ENCODE measurements around the gene THSD4. TPM values are rescaled to one million over a fixed set of nuclear protein-coding genes. Genes with fewer than 3 reads are reported as not detected.

Gene THSD4
- total RNA-seq, 1 experiment from 2014 or later: 65.4 TPM

GRCh38 chr15:71364117-71364584, 248.9 kb downstream of the THSD4 start:
- DNase-seq (ENCODE audit: low read depth, low spot score): no peak
- in situ Hi-C loops (cut with HindIII; ENCODE audit: low pct_unique_long_range_greater_than_20kb, low sequenced_read_pairs) (no loop called here), intact Hi-C loops (cut with micrococcal nuclease; ENCODE audit: unreplicated experiment) (no loop called here)
- Histone ChIP-seq H3K4me3 (ENCODE audit: low read depth in 2 of 2, low read length in 2 of 2) (no peak overlapping the region), H3K27me3 (ENCODE audit: control insufficient read depth, insufficient read depth, low read length) (no peaks in the 10 kb centered on the region), H3K4me1 (ENCODE audit: control insufficient read depth, insufficient read depth, low read length) (no peaks in the 10 kb centered on the region), H3K27ac (ENCODE audit: low read length) (no peak overlapping the region), H3K9me3 (ENCODE audit: control insufficient read depth, insufficient read depth, low read depth, low read length) (no peaks in the 10 kb centered on the region), H3K36me3 (ENCODE audit: control insufficient read depth, insufficient read depth, low read length) (no peaks in the 10 kb centered on the region)
- no peak for TF ChIP-seq SIN3A (IDR thresholded peaks at IDR 0.05; ENCODE audit: borderline replicate concordance, insufficient read depth, low read depth, low read length)
- TF ChIP-seq, protein P1, sequence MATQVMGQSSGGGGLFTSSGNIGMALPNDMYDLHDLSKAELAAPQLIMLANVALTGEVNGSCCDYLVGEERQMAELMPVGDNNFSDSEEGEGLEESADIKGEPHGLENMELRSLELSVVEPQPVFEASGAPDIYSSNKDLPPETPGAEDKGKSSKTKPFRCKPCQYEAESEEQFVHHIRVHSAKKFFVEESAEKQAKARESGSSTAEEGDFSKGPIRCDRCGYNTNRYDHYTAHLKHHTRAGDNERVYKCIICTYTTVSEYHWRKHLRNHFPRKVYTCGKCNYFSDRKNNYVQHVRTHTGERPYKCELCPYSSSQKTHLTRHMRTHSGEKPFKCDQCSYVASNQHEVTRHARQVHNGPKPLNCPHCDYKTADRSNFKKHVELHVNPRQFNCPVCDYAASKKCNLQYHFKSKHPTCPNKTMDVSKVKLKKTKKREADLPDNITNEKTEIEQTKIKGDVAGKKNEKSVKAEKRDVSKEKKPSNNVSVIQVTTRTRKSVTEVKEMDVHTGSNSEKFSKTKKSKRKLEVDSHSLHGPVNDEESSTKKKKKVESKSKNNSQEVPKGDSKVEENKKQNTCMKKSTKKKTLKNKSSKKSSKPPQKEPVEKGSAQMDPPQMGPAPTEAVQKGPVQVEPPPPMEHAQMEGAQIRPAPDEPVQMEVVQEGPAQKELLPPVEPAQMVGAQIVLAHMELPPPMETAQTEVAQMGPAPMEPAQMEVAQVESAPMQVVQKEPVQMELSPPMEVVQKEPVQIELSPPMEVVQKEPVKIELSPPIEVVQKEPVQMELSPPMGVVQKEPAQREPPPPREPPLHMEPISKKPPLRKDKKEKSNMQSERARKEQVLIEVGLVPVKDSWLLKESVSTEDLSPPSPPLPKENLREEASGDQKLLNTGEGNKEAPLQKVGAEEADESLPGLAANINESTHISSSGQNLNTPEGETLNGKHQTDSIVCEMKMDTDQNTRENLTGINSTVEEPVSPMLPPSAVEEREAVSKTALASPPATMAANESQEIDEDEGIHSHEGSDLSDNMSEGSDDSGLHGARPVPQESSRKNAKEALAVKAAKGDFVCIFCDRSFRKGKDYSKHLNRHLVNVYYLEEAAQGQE (IDR thresholded peaks at IDR 0.05; ENCODE audit: insufficient read depth in 1 of 2, low read depth in 2 of 2, low read length in 1 of 2): no peak
- TF ChIP-seq CTCF (IDR thresholded peaks at IDR 0.05): no peak
- TF ChIP-seq POLR2AphosphoS5 (IDR thresholded peaks at IDR 0.05; ENCODE audit: low read depth, low read length): no peak
- no peak for TF ChIP-seq TCF7L2 (IDR thresholded peaks at IDR 0.05; ENCODE audit: low read depth, low read length)
- POLR2A ChIA-PET: interaction anchor here (0.7 kb wide), 1 partner anchor 160 kb away, joined by 3 read pairs; no protein-coding TSS in a partner anchor
- ATAC-seq: no peak
- CTCF ChIA-PET: no interaction called here
- BruUV-seq (replicated peaks): no TSS peak

DNA sequence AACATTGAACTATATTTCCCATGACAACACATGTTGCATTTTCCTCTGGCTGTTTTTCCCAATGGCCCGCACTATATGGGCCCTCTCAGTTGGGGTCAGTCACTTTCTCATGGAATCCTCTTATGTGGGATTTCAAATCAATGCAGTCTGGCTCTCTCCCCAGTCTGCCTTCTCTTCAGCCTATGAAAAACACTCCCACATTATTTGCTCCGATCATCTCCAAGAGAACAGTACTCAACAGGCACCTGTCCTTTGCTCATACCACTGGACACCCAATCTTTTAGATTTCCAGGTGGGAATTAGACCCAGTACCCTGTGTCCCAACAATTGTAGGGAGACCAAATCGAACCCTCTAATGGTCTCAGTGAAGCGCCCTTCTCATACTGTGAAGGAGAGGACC, 251.3 kb downstream of the THSD4 start:
- ATAC-seq: no peak
- intact Hi-C loops (cut with micrococcal nuclease; ENCODE audit: unreplicated experiment) (no loop called here), in situ Hi-C loops (cut with HindIII; ENCODE audit: low pct_unique_long_range_greater_than_20kb, low sequenced_read_pairs) (no loop called here)
- ChIA-PET CTCF (no interaction called here), POLR2A (interaction anchor here (0.7 kb wide), 1 partner anchor 1501 kb away, joined by 4 read pairs; no protein-coding TSS in a partner anchor)
- Histone ChIP-seq H3K9me3 (ENCODE audit: control insufficient read depth, insufficient read depth, low read depth, low read length) (no peaks in the 10 kb centered on the region), H3K4me3 (ENCODE audit: low read depth in 2 of 2, low read length in 2 of 2) (no peak overlapping the region), H3K27me3 (ENCODE audit: control insufficient read depth, insufficient read depth, low read length) (no peaks in the 10 kb centered on the region), H3K36me3 (ENCODE audit: control insufficient read depth, insufficient read depth, low read length) (no peaks in the 10 kb centered on the region), H3K27ac (ENCODE audit: low read length) (no peak overlapping the region), H3K4me1 (ENCODE audit: control insufficient read depth, insufficient read depth, low read length) (no peaks in the 10 kb centered on the region)
- DNase-seq (ENCODE audit: low read depth, low spot score): no peak
- TF ChIP-seq CTCF (IDR thresholded peaks at IDR 0.05): no peak
- no peak for TF ChIP-seq SIN3A (IDR thresholded peaks at IDR 0.05; ENCODE audit: borderline replicate concordance, insufficient read depth, low read depth, low read length)
- TF ChIP-seq, protein P1 (IDR thresholded peaks at IDR 0.05; ENCODE audit: insufficient read depth in 1 of 2, low read depth in 2 of 2, low read length in 1 of 2): no peak
- no peak for TF ChIP-seq TCF7L2 (IDR thresholded peaks at IDR 0.05; ENCODE audit: low read depth, low read length)
- no peak for TF ChIP-seq POLR2AphosphoS5 (IDR thresholded peaks at IDR 0.05; ENCODE audit: low read depth, low read length)
- BruUV-seq (replicated peaks): no TSS peak
